ENCODE measurements around the gene MBD6.

DNA sequence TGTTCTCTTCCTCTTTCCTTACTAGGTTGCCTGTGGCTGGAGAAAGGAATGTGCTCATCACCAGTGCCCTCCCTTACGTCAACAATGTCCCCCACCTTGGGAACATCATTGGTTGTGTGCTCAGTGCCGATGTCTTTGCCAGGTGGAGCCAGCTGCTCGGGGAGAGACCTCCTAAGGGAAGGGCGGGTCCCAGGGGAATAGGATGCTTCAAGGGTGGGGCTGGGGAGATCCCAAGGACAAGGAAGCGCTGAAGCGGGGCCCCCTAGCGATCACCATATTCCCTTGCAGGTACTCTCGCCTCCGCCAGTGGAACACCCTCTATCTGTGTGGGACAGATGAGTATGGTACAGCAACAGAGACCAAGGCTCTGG is 24.5 kb upstream of the MBD6 start:
- TF ChIP-seq, protein P1, sequence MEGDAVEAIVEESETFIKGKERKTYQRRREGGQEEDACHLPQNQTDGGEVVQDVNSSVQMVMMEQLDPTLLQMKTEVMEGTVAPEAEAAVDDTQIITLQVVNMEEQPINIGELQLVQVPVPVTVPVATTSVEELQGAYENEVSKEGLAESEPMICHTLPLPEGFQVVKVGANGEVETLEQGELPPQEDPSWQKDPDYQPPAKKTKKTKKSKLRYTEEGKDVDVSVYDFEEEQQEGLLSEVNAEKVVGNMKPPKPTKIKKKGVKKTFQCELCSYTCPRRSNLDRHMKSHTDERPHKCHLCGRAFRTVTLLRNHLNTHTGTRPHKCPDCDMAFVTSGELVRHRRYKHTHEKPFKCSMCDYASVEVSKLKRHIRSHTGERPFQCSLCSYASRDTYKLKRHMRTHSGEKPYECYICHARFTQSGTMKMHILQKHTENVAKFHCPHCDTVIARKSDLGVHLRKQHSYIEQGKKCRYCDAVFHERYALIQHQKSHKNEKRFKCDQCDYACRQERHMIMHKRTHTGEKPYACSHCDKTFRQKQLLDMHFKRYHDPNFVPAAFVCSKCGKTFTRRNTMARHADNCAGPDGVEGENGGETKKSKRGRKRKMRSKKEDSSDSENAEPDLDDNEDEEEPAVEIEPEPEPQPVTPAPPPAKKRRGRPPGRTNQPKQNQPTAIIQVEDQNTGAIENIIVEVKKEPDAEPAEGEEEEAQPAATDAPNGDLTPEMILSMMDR (IDR thresholded peaks at IDR 0.05) = no peak
- no peak for TF ChIP-seq EP300 (IDR thresholded peaks at IDR 0.05; ENCODE audit: low read depth)
